Subcutaneous adipose tissue (tissue), 4 donors: ENCODE results near the gene IL12RB2. TPM values are rescaled to one million over a fixed set of nuclear protein-coding genes. Genes with fewer than 3 reads are reported as not detected.

Experiments
- total RNA-seq, 4 donors: library from RNA; depleted of rRNA; stranded (reverse); fragments of >200 nt; gene quantifications; one replicate each; pipeline ENCODE4 v1.1.0, GENCODE V29; 2016
- TF ChIP-seq, protein P1 (sequence below): fragments of 450-650 bp; IDR thresholded peaks from one replicate; pipeline ENCODE4 v1.5.1; 2016; ENCODE audit warnings: low read depth, mild to moderate bottlenecking, control low read depth, antibody characterized with exemption, moderate library complexity

IL12RB2 gene
- total RNA-seq, 4 donors from 2014 or later, result 2.2 to 3.6 (median 3.1) TPM

DNA sequence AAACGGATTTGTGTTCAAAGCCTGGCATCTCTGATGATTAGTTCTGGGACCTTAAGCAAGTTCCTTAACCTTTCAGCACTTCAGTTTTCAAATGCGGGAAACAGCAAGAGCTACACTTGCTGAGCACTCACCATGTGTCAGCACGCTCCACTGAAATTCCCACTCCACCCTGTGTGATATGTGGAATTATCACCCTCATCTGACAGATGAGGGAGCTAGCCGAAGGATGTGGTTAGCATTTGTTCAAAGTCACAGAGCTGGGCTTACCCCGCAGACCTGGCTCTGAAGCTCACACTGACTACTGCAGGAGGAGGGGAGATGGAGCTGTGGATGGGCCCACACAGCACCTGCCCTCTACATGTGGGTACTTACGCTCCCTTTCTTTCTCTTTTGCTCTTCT is 29.1 kb downstream of the IL12RB2 start:
- TF ChIP-seq, protein P1, sequence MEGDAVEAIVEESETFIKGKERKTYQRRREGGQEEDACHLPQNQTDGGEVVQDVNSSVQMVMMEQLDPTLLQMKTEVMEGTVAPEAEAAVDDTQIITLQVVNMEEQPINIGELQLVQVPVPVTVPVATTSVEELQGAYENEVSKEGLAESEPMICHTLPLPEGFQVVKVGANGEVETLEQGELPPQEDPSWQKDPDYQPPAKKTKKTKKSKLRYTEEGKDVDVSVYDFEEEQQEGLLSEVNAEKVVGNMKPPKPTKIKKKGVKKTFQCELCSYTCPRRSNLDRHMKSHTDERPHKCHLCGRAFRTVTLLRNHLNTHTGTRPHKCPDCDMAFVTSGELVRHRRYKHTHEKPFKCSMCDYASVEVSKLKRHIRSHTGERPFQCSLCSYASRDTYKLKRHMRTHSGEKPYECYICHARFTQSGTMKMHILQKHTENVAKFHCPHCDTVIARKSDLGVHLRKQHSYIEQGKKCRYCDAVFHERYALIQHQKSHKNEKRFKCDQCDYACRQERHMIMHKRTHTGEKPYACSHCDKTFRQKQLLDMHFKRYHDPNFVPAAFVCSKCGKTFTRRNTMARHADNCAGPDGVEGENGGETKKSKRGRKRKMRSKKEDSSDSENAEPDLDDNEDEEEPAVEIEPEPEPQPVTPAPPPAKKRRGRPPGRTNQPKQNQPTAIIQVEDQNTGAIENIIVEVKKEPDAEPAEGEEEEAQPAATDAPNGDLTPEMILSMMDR, result no peak

DNA sequence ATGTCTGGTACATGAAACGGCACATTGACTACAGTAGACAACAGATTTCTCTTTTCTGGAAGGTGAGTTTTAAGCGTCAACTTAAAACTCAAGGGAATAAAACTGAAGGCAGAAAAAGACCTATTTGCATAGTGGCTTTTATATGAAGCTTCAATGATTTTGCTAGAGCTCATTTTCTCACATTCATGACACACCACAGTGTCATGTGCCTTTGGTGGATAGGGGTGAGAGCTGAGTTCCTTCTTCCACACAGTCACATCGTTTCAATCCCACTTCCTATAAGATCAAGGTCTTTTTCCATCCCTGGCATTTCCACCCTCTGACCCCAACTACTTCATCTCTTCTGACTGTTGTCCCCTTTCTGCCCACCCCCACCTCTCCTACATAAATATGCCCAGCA is 31.0 kb downstream of the IL12RB2 start:
- TF ChIP-seq, protein P1, result no peak

DNA sequence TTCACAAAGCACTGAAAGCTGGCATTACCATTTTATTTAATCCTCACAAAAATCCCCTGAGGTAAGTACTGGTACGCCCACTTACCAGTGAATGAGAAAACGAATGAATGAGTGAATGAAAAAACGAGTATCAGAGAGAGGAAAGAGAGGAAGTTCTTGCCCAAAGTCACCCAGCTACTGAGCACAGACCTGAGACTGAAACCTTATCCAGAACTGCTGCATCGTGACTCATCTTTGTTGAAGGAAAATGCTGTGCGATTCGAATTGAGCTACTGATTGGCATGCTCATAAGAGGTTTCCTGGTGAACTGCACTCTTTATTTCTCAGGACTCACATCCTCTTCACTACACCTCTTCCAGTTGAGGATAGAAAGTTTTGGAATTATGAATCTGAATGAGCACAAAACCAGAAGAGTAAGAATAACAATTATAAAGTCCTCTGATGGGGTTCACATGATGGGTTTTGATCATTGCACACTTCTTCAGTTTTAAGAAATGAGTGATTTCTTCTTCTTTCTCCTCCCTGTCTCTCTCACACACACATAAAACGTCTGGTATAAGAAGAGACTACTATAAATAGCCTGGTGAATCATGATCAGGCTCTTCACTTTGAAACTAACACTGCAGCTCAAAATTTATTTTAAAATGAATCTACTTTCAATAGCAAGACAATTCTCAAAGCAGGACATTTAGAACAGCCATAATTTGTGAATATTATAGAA is 32.1 kb downstream of the IL12RB2 start:
- TF ChIP-seq, protein P1, result no peak

DNA sequence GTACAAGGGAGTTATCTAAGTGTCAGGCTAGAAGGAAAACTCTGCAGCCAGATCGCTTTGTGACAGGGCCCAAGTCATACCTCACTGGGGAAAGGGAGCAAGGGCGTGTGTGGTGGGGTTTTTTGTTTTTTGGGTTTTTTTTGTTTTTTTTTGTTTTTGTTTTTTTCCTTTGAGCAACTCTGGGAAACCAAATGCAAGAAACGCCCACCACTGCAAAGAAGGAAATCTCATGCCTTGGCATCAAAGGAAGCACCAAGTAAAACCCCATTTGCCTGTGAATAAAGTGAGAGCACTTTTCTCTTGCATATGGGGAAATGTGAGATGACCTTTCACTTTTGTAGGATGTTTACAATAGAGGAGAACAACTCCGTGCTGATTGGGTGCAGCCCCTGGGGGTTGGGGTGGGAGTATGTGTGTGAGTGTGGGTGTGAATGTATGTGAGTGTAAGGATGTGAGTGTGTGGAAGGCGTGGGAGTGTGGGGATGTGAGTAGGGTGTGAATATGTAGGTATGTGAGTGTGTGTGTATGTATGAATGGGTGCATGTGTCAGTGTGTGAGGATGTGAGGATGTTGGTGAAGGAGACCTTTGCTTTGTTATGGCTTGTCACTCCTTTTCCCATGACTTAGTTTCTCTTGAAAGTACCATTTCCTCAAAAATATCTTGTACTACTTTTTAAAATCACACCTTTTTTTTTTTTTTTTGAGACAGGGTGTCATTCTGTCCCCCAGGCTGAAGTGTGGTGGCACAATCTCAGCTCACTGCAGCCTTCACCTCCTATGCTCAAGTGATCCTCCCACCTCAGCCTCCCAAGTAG is 34.6 kb downstream of the IL12RB2 start:
- TF ChIP-seq, protein P1, result no peak

DNA sequence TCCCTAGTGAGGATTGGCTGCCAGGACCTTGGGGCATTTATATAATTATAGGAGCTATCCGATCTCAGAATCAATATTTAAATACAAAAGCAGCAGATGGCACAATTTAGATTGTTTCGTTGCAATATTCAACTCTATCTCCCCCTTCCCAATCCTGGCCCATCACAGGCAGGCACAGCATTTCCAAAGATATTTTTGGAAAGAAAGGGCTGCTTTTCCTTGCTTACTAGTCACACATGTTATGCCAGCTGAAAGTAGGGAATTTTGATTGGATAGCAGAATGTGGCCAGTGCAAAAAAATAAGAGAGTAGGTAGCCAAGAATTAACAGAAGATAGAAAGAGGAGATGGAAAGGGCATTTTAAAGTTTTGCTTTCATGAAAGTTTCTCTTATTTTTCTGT is 37.9 kb downstream of the IL12RB2 start:
- TF ChIP-seq, protein P1, result no peak

DNA sequence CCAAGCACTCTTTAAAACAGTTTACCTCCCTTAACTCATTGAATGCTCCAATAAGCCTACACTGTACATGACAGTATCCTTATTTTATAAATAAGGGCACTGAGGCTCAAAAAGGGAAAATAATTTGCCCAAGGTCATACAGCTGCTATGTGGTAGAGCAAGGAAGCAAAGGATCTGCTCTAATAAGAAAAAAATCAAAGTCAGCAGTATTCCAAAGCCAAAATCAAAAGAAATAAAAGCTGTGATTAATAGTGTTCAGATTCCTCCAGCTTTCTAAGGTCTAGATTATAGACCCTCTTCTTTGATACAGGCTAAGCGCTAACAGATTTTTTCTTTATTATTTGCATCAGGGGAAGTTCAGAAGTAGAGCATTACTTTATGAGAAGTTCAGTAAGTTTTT is 39.3 kb downstream of the IL12RB2 start:
- TF ChIP-seq, protein P1, result no peak

DNA sequence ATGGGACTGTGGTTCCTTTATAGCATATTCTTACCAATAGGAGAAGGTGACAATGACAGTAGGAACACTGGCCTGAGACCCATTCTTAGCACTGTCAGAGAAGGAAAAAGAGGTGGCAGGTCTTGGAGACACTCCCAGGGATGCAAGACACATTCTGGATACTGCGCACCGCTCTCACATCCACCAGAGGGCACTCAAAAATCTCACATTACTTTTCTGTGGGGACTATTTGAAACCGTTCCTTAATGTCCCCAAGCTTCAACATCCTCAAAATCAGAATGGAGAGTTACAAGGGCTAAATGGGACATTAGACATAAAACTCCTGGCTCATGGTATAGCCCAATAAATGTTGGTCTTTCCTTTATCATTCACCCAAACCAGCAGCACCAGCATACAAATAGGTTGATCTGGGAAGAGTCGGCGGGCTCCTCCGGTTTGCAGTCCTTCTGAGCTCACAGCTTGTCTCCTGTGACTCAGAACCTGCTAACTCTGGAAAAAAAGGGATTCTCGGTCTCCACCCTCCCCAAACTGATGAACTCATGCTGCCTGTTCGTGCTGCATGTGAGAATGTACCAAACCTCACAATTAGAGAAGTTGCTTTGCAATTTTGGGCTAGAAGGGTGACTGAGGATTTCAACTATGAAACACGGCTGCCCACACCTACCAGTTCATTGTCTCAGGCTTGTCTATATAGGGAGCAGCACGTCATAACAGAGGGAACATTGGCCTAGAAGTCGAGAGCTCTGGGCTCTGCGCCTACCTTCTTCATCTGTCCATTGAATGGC is 40.2 kb downstream of the IL12RB2 start:
- TF ChIP-seq, protein P1, result no peak
